ENCODE results near the gene FAM161A. TPM values are rescaled to one million over a fixed set of nuclear protein-coding genes. Genes with fewer than 3 reads are reported as not detected.

Gene FAM161A
- total and polyA plus RNA-seq, 2 experiments from 2014 or later = 16.2 to 27.4 TPM

GRCh38 chr2:61888267-61889055, 34.6 kb upstream of the FAM161A start, which contains the start of gene CCT4:
Gene CCT4 (minus strand): TSS chr2:61888656. CDS start chr2:61888507, 149 bp downstream.
- H3K36me3 ChIP-seq (ENCODE audit: insufficient read depth) = peaks cover 25% of the 10 kb centered on the region
- no peak for TF ChIP-seq EZH2phosphoT487 (IDR thresholded peaks at IDR 0.05; ENCODE audit: unreplicated experiment)
- peak; percentile 100 for TF ChIP-seq CREB1 (CRISPR knock-in tag; IDR thresholded peaks at IDR 0.05; ENCODE audit: low read depth)
- TF ChIP-seq ZNF114 (CRISPR knock-in tag; IDR thresholded peaks at IDR 0.05) = no peak
- peak; percentile 73 for TF ChIP-seq ETS1 (IDR thresholded peaks at IDR 0.05)
- peak; percentile 10 for TF ChIP-seq STAT1 (IDR thresholded peaks at IDR 0.05; ENCODE audit: unreplicated experiment)
- TF ChIP-seq REST (IDR thresholded peaks at IDR 0.05; ENCODE audit: unreplicated experiment) = peak; percentile 30
- peak; percentile 98 for TF ChIP-seq POLR2AphosphoS5 (IDR thresholded peaks at IDR 0.05; ENCODE audit: low read depth)
- no peaks in the 10 kb centered on the region for H3K4me1 ChIP-seq (ENCODE audit: insufficient read depth)
- peak within 1 kb of the TSS; percentile 86 for H3K4me3 ChIP-seq
- H3K4me3 Mint-ChIP-seq = peak within 1 kb of the TSS; percentile 99
- no peaks in the 10 kb centered on the region for H3K9me2 ChIP-seq (ENCODE audit: insufficient read depth)
- peaks cover 41% of the 10 kb centered on the region for H4K20me1 ChIP-seq (replicated peaks; ENCODE audit: insufficient read depth)
- no peaks in the 10 kb centered on the region for H3K27me3 ChIP-seq (ENCODE audit: insufficient read depth)
- peaks cover 46% of the 10 kb centered on the region for H3K36me3 Mint-ChIP-seq (ENCODE audit: low read depth)
- DNase-seq (ENCODE audit: low spot score) (peak; percentile 89), ATAC-seq (peak; percentile 79)
- peak within 1 kb of the TSS; percentile 94 for H2AFZ ChIP-seq
- peak within 1 kb of the TSS; percentile 99 for H3K27ac Mint-ChIP-seq
- peaks cover 20% of the 10 kb centered on the region; the same call in 1 of the 2 replicates for H3F3A ChIP-seq (replicated peaks; ENCODE audit: low read depth)
- H3K4me1 Mint-ChIP-seq = peaks cover 15% of the 10 kb centered on the region
- peaks cover 2% of the 10 kb centered on the region for H3K27me3 Mint-ChIP-seq (ENCODE audit: insufficient read depth, low read depth, poor library complexity)
- peaks cover 51% of the 10 kb centered on the region for H3K79me2 ChIP-seq (replicated peaks; ENCODE audit: insufficient read depth)
- H3K9me3 Mint-ChIP-seq = no peaks in the 10 kb centered on the region
- peak within 1 kb of the TSS; percentile 93 for H3K4me2 ChIP-seq
- H3K27ac ChIP-seq (ENCODE audit: low read depth) = peak within 1 kb of the TSS; percentile 95

- Mint-ChIP-seq H3K27ac (peak overlapping the region; percentile 99), H3K4me3 (peak overlapping the region; percentile 99), H3K9me3 (no peaks in the 10 kb centered on the region), H3K36me3 (ENCODE audit: low read depth) (peaks cover 52% of the 10 kb centered on the region), H3K27me3 (ENCODE audit: insufficient read depth, low read depth, poor library complexity) (peaks cover 2% of the 10 kb centered on the region), H3K4me1 (peaks cover 15% of the 10 kb centered on the region)
- Histone ChIP-seq H3K36me3 (ENCODE audit: insufficient read depth) (peaks cover 32% of the 10 kb centered on the region), H3K27ac (ENCODE audit: low read depth) (peak overlapping the region; percentile 95), H2AFZ (peak overlapping the region; percentile 94), H3K9me2 (ENCODE audit: insufficient read depth) (no peaks in the 10 kb centered on the region), H3K27me3 (ENCODE audit: insufficient read depth) (no peaks in the 10 kb centered on the region), H3K4me2 (peak overlapping the region; percentile 93), H3F3A (replicated peaks; ENCODE audit: low read depth) (peaks cover 22% of the 10 kb centered on the region; the same call in 1 of the 2 replicates), H3K4me3 (peak overlapping the region; percentile 86), H4K20me1 (replicated peaks; ENCODE audit: insufficient read depth) (peaks cover 42% of the 10 kb centered on the region), H3K4me1 (ENCODE audit: insufficient read depth) (no peaks in the 10 kb centered on the region), H3K79me2 (replicated peaks; ENCODE audit: insufficient read depth) (peaks cover 57% of the 10 kb centered on the region)
- peak; percentile 29 for DNase-seq (ENCODE audit: low spot score)
- ATAC-seq = no peak
- TF ChIP-seq ZNF114 (CRISPR knock-in tag; IDR thresholded peaks at IDR 0.05) (no peak), EZH2 (IDR thresholded peaks at IDR 0.05; ENCODE audit: low read depth, unreplicated experiment) (no peak), CREB1 (CRISPR knock-in tag; IDR thresholded peaks at IDR 0.05; ENCODE audit: low read depth) (no peak), ZNF462 (CRISPR knock-in tag; IDR thresholded peaks at IDR 0.05) (no peak)
These were observed 33.9 kb upstream of the FAM161A start for GRCh38 chr2:61887717-61888266.
